Hepatocyte (in vitro differentiated cells): ENCODE data around the gene MAGEA9. TPM values are rescaled to one million over a fixed set of nuclear protein-coding genes. Genes with fewer than 3 reads are reported as not detected.

Source experiments
- DNase-seq: peaks from one replicate; pipeline ENCODE4 v3.0.0-alpha.2; 2016; ENCODE audit warnings: low spot score
- H2AFZ ChIP-seq: fragments of 200-600 bp; sonication (generic); 2 replicates; pipeline ENCODE4 v1.6.0; 2016; ENCODE audit warnings: antibody characterized with exemption, mild to moderate bottlenecking
- H3K27ac ChIP-seq: fragments of 200-600 bp; sonication (generic); 2 replicates; pipeline ENCODE4 v1.5.1; 2016; ENCODE audit warnings: mild to moderate bottlenecking
- H3K27me3 ChIP-seq: fragments of 200-600 bp; sonication (generic); 2 replicates; pipeline ENCODE4 v1.6.1; 2016
- H3K36me3 ChIP-seq: fragments of 200-600 bp; sonication (generic); replicated peaks from 2 replicates; pipeline ENCODE4 v1.5.1; 2016; ENCODE audit warnings: low read depth; ENCODE audit not compliant: insufficient read depth
- H3K4me1 ChIP-seq: fragments of 200-600 bp; sonication (generic); 2 replicates; pipeline ENCODE4 v1.5.1; 2016; ENCODE audit warnings: mild to moderate bottlenecking, moderate library complexity; ENCODE audit not compliant: insufficient read depth
- H3K4me2 ChIP-seq: fragments of 200-600 bp; sonication (generic); 2 replicates; pipeline ENCODE4 v1.6.0; 2016
- H3K4me3 ChIP-seq: fragments of 200-600 bp; sonication (generic); 2 replicates; pipeline ENCODE4 v1.5.1; 2016; ENCODE audit warnings: mild to moderate bottlenecking
- H3K79me2 ChIP-seq: fragments of 200-600 bp; sonication (generic); 2 replicates; pipeline ENCODE4 v1.6.0; 2017; ENCODE audit warnings: mild to moderate bottlenecking
- H3K9me2 ChIP-seq: fragments of 200-600 bp; sonication (generic); replicated peaks from 2 replicates; pipeline ENCODE4 v1.6.0; 2017; ENCODE audit warnings: mild to moderate bottlenecking; ENCODE audit not compliant: insufficient read depth
- H3K9me3 ChIP-seq: fragments of 200-600 bp; sonication (generic); 2 replicates; pipeline ENCODE4 v1.5.1; 2016; ENCODE audit warnings: low read depth, mild to moderate bottlenecking
- H4K20me1 ChIP-seq: fragments of 200-600 bp; sonication (generic); 2 replicates; pipeline ENCODE4 v1.6.0; 2016; ENCODE audit warnings: mild to moderate bottlenecking; ENCODE audit not compliant: insufficient read depth, poor library complexity, severe bottlenecking
- EZH2 ChIP-seq: fragments of 200-600 bp; sonication (generic); IDR thresholded peaks from 2 replicates; pipeline ENCODE4 v1.6.1; 2016; ENCODE audit warnings: antibody characterized with exemption, mild to moderate bottlenecking, borderline replicate concordance
- EZH2phosphoT487 ChIP-seq: fragments of 200-600 bp; sonication (generic); IDR thresholded peaks from one replicate; pipeline ENCODE4 v1.6.1; 2018; ENCODE audit warnings: antibody characterized with exemption, mild to moderate bottlenecking, low read depth, moderate library complexity; ENCODE audit not compliant: unreplicated experiment, severe bottlenecking
- polyA plus RNA-seq: library from polyadenylated mRNA; unstranded; fragments of >200 nt; fragmentation: Nextera tagmentation; extraction: Ambion mirVana; gene quantifications from 2 replicates; pipeline ENCODE4 v1.2.1, GENCODE V29; 2016
- small RNA-seq: library from RNA; depleted of rRNA; stranded (forward); fragments of <200 nt; gene quantifications from one replicate; pipeline ENCODE3, GENCODE V24; 2014
- total RNA-seq: library from RNA; depleted of rRNA; stranded (reverse); fragments of >200 nt; gene quantifications from 2 replicates; pipeline ENCODE4 v1.2.3, GENCODE V29; 2014
- TF ChIP-seq, protein P1 (sequence below): fragments of 200-600 bp; sonication (generic); IDR thresholded peaks from 2 replicates; pipeline ENCODE4 v1.5.1; 2016; ENCODE audit warnings: antibody characterized with exemption, mild to moderate bottlenecking; ENCODE audit not compliant: poor library complexity

Gene MAGEA9
- total and polyA plus RNA-seq, 2 experiments from 2014 or later: not detected

DNA sequence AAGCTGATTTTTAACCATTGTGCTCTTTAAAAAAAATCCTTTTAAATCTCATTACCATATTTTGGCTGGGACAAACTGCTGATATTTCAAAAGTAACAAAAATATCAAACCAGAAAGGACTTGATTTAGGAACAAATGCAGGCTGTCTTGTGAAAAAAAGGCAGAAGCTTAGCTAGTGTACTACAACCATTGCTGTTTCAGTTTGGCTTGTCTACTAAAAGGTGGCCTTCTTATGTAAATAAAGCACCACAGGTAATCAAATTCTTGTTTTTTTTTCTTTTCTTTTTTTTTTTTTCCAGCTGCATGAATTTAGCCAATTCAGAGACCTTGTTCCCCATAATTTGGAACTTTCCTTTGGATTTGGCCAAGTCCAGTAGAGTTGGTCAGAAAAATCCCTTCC lies 55.4 kb downstream of the MAGEA9 start:
- no peaks in the 10 kb centered on the region for H3K27me3 ChIP-seq
- no peak for DNase-seq
- no peak overlapping the region for H3K4me3 ChIP-seq
- H3K9me2 ChIP-seq: no peaks in the 10 kb centered on the region
- no peak overlapping the region for H3K4me2 ChIP-seq
- H3K9me3 ChIP-seq: no peaks in the 10 kb centered on the region
- no peaks in the 10 kb centered on the region for H3K36me3 ChIP-seq
- H4K20me1 ChIP-seq: no peaks in the 10 kb centered on the region
- TF ChIP-seq, protein P1, sequence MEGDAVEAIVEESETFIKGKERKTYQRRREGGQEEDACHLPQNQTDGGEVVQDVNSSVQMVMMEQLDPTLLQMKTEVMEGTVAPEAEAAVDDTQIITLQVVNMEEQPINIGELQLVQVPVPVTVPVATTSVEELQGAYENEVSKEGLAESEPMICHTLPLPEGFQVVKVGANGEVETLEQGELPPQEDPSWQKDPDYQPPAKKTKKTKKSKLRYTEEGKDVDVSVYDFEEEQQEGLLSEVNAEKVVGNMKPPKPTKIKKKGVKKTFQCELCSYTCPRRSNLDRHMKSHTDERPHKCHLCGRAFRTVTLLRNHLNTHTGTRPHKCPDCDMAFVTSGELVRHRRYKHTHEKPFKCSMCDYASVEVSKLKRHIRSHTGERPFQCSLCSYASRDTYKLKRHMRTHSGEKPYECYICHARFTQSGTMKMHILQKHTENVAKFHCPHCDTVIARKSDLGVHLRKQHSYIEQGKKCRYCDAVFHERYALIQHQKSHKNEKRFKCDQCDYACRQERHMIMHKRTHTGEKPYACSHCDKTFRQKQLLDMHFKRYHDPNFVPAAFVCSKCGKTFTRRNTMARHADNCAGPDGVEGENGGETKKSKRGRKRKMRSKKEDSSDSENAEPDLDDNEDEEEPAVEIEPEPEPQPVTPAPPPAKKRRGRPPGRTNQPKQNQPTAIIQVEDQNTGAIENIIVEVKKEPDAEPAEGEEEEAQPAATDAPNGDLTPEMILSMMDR: no peak
- TF ChIP-seq EZH2 (no peak), EZH2phosphoT487 (no peak)
- H2AFZ ChIP-seq: no peak overlapping the region
- H3K27ac ChIP-seq: no peak overlapping the region
- H3K79me2 ChIP-seq: no peaks in the 10 kb centered on the region
- no peaks in the 10 kb centered on the region for H3K4me1 ChIP-seq

Small RNA genes lying within 50 kb of the gene (small RNA-seq; reads per million reads assigned to genes)
- not detected for gene AC244098.1
- gene AC244098.2: not detected
- not detected for gene AC244098.3

Other genes with a start within 250 kb of the MAGEA9 start
- 13.4 and 19.6 TPM in 2 replicates for gene EOLA1, start 240.9 kb upstream of the MAGEA9 start, total RNA-seq
- 9.1 and 14.6 TPM in 2 replicates for gene EOLA1, start 240.9 kb upstream of the MAGEA9 start, polyA plus RNA-seq
- not detected in 2 replicates for gene HSFX3, start 232.0 kb upstream of the MAGEA9 start, total RNA-seq
- not detected in 2 replicates for gene HSFX3, start 232.0 kb upstream of the MAGEA9 start, polyA plus RNA-seq
- 0.33 TPM in 1 of 2 replicates, not detected in the other for gene MAGEA9B, start 194.5 kb upstream of the MAGEA9 start, total RNA-seq
- not detected in 2 replicates for gene MAGEA9B, start 194.5 kb upstream of the MAGEA9 start, polyA plus RNA-seq
- not detected in 2 replicates for gene HSFX2, start 186.6 kb upstream of the MAGEA9 start, total RNA-seq
- 0.53 and 1.1 TPM in 2 replicates for gene HSFX2, start 186.6 kb upstream of the MAGEA9 start, polyA plus RNA-seq
- gene TMEM185A, start 150.1 kb upstream of the MAGEA9 start, total RNA-seq: 40.9 and 45.7 TPM in 2 replicates
- gene TMEM185A, start 150.1 kb upstream of the MAGEA9 start, polyA plus RNA-seq: 45.6 and 51.6 TPM in 2 replicates
- gene MAGEA11, start 69.9 kb upstream of the MAGEA9 start, total RNA-seq: not detected in 2 replicates
- not detected in 2 replicates for gene MAGEA11, start 69.9 kb upstream of the MAGEA9 start, polyA plus RNA-seq
- gene HSFX1, start 7.9 kb upstream of the MAGEA9 start, total RNA-seq: 0.80 and 2.3 TPM in 2 replicates
- 0.45 and 1.1 TPM in 2 replicates for gene HSFX1, start 7.9 kb upstream of the MAGEA9 start, polyA plus RNA-seq
- not detected in 2 replicates for gene MAGEA8, start 99.3 kb downstream of the MAGEA9 start, total RNA-seq
- not detected in 2 replicates for gene MAGEA8, start 99.3 kb downstream of the MAGEA9 start, polyA plus RNA-seq
- not detected in 2 replicates for gene HSFX4, start 147.6 kb downstream of the MAGEA9 start, total RNA-seq
- not detected in 2 replicates for gene HSFX4, start 147.6 kb downstream of the MAGEA9 start, polyA plus RNA-seq
- gene EOLA2, start 156.6 kb downstream of the MAGEA9 start, total RNA-seq: 15.9 and 18.8 TPM in 2 replicates
- 37.9 and 40.3 TPM in 2 replicates for gene EOLA2, start 156.6 kb downstream of the MAGEA9 start, polyA plus RNA-seq